GM18526 (cell line): ENCODE measurements around the gene N4BP2.
A peak's percentile ranks its signal among the peaks of the same experiment; 100 is the strongest.

Experiments used
- POLR2A ChIP-seq: IDR thresholded peaks from 3 replicates; pipeline ENCODE4 v1.6.1; 2011; ENCODE audit not compliant: insufficient read length; ENCODE audit errors: extremely low read depth

The N4BP2 gene

GRCh38 chr4:40179360-40179759 is 122.7 kb downstream of the N4BP2 start:
- TF ChIP-seq POLR2A = no peak

GRCh38 chr4:40180356-40180755 is 123.7 kb downstream of the N4BP2 start:
- TF ChIP-seq POLR2A = no peak

- no peak for TF ChIP-seq POLR2A
These were observed 125.4 kb downstream of the N4BP2 start for GRCh38 chr4:40182001-40182400.

- no peak for TF ChIP-seq POLR2A
These were observed 126.3 kb downstream of the N4BP2 start for GRCh38 chr4:40182954-40183353.

- TF ChIP-seq POLR2A = no peak
These were observed 127.2 kb downstream of the N4BP2 start for GRCh38 chr4:40183615-40184411.

GRCh38 chr4:40185830-40186664 is 129.4 kb downstream of the N4BP2 start:
- no peak for TF ChIP-seq POLR2A

GRCh38 chr4:40186665-40187014 is 130.0 kb downstream of the N4BP2 start:
- TF ChIP-seq POLR2A = no peak

GRCh38 chr4:40187386-40187906 is 130.8 kb downstream of the N4BP2 start:
- TF ChIP-seq POLR2A = no peak

- no peak for TF ChIP-seq POLR2A
These were observed 133.4 kb downstream of the N4BP2 start for GRCh38 chr4:40190019-40190418.

GRCh38 chr4:40190465-40190864 is 133.8 kb downstream of the N4BP2 start:
- TF ChIP-seq POLR2A = no peak

- TF ChIP-seq POLR2A = no peak
These were observed 134.5 kb downstream of the N4BP2 start for GRCh38 chr4:40190880-40191815.

- TF ChIP-seq POLR2A = peak; percentile 83
These were observed 135.7 kb downstream of the N4BP2 start for GRCh38 chr4:40192114-40193015.

GRCh38 chr4:40193016-40193571 is 136.4 kb downstream of the N4BP2 start:
- peak; percentile 46 for TF ChIP-seq POLR2A

- TF ChIP-seq POLR2A = no peak
These were observed 136.9 kb downstream of the N4BP2 start for GRCh38 chr4:40193578-40193977.
